Coronary artery (tissue), 2 donors: Measurements from ENCODE around the gene DNAJC11.
A peak's percentile ranks its signal among the peaks of the same experiment; 100 is the strongest.
"Not testable (repeated sequence)": the region's sequence is repeated elsewhere in the genome, so short reads cannot be mapped to it uniquely, and the experiment has no call there.

Experiments
- DNase-seq: peaks from one replicate; pipeline ENCODE4 v3.0.0-alpha.2; 2017; ENCODE audit warnings: low spot score
- H3K27ac ChIP-seq, 2 donors: fragments of 200-600 bp; sonication (generic); one replicate each; pipeline ENCODE4 v1.5.1; 2016 to 2019
- H3K4me3 ChIP-seq: fragments of 200-600 bp; sonication (generic); 2 replicates; pipeline ENCODE4 v1.5.1; 2016; ENCODE audit warnings: mild to moderate bottlenecking, moderate library complexity
- TF ChIP-seq, protein P1 (sequence below): fragments of 200-600 bp; sonication (generic); IDR thresholded peaks from one replicate; pipeline ENCODE4 v1.5.1; 2019; ENCODE audit warnings: antibody characterized with exemption

The DNAJC11 gene

DNA sequence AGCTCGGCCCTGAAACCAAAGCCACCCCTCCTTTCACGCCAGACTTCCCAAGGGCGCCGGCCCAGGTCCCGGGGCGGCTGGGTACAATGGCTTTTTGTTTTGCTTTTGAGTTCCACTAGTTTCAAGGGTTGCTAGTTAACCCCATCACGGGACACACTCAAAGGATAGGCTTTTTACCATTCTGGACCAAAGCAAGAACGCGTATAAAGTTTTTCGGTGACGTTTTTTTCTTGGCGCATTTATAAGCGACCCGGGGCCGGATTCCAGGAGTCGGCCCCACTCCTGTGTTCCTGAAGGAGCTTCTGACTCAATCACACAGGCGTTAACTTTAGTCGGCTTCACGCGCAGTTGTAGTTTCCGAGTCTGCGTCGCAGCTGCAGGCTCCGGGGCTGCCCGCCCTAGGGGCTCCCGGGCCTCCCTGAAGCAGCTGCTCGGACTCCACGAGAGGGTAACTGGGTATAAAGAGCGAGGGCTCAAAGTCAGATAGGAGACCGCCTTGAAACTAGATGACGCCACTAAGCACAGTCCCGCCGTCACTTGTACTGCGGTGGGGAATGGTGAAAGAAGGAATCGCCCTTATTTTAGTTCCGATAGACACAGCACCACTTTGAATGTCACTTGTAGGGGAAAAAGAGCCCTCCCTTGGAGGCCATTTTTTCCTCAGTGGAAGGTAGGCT lies 98.2 kb downstream of the DNAJC11 start:
- H3K27ac ChIP-seq: peak overlapping the region; percentile 90 to 98
- peak overlapping the region; percentile 96 for H3K4me3 ChIP-seq
- peak; percentile 89 for DNase-seq
- TF ChIP-seq, protein P1, sequence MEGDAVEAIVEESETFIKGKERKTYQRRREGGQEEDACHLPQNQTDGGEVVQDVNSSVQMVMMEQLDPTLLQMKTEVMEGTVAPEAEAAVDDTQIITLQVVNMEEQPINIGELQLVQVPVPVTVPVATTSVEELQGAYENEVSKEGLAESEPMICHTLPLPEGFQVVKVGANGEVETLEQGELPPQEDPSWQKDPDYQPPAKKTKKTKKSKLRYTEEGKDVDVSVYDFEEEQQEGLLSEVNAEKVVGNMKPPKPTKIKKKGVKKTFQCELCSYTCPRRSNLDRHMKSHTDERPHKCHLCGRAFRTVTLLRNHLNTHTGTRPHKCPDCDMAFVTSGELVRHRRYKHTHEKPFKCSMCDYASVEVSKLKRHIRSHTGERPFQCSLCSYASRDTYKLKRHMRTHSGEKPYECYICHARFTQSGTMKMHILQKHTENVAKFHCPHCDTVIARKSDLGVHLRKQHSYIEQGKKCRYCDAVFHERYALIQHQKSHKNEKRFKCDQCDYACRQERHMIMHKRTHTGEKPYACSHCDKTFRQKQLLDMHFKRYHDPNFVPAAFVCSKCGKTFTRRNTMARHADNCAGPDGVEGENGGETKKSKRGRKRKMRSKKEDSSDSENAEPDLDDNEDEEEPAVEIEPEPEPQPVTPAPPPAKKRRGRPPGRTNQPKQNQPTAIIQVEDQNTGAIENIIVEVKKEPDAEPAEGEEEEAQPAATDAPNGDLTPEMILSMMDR: no peak

DNA sequence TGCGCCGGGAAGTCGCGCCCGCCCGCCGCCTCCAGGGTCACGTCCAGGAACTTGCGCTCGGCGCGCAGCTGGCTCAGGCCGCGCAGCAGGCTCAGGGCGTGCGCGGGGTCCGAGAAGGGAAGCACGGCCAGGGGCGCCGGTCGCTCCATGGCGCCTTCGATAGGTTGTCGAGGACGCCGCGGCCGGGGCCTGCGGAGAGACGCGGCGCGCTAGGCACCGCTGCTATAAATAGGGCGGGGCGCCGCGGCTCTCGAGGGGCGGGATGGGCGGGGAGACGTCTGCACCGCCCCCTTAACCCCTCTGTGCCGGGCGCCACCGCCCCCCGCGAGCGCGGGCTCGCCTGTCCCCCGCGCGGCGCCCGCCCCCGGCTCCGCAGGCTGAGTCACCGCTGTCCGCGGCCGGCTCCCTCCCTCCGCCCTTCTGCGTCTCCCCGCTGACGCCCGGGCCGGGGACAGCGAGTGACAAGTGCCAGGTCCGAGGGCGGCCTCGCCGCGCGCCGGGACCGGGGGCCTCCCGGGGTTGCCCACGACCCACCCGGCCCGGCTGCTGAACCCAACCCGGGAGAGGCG lies 98.9 kb downstream of the DNAJC11 start, which contains the start of gene KLHL21:
KLHL21 (minus strand) TSS at position 201 of the 569 bp plus-strand sequence; CDS start at position 149, 52 bp downstream.
- peak; percentile 94 for DNase-seq

DNA sequence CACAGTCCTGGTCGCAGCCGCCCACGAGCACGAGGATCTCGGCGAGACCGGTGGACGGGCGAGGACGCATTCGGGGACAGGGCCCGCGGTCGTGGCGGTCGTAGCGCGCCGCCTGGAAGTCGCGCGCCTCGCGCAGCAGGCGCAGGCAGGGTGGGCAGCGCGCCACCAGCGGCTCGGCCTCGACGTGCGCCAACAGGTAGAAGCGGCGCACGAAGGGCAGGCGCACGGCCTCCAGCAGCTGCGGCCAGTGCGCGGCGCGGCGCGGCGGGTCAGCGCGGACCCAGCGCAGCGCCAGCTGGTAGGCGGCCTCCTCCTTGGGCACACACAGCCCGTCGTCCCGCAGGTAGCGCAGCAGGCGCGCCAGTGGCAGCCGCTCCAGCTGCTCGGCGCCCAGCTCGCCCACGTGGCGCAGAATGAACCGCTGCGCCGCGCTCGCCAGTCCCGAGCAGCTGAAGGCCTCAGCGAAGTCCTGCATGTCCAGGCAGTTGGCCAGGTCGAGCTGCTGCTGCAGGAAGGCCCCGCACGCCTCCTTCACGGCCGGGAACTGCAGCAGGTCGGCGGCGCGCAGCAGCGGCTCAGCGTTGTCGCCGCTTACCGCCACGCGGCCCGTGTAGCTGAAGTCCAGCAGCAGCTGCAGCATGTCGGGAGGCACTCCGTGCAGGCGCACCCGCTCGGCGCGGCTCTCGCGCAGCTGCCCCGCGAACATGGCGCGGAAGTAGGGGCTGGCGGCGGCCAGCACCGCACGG lies 99.5 kb downstream of the DNAJC11 start:
- TF ChIP-seq, protein P1: no peak
- H3K27ac ChIP-seq: peak overlapping the region; percentile 90 to 98
- H3K4me3 ChIP-seq: peak overlapping the region; percentile 96
- DNase-seq: no peak

More for the DNA sequence above, 98.9 kb downstream of the DNAJC11 start, which contains the start of gene KLHL21:
- peak within 1 kb of the TSS; percentile 96 for H3K4me3 ChIP-seq
- H3K27ac ChIP-seq: peak within 1 kb of the TSS; percentile 90 to 98
- TF ChIP-seq, protein P1: no peak

DNA sequence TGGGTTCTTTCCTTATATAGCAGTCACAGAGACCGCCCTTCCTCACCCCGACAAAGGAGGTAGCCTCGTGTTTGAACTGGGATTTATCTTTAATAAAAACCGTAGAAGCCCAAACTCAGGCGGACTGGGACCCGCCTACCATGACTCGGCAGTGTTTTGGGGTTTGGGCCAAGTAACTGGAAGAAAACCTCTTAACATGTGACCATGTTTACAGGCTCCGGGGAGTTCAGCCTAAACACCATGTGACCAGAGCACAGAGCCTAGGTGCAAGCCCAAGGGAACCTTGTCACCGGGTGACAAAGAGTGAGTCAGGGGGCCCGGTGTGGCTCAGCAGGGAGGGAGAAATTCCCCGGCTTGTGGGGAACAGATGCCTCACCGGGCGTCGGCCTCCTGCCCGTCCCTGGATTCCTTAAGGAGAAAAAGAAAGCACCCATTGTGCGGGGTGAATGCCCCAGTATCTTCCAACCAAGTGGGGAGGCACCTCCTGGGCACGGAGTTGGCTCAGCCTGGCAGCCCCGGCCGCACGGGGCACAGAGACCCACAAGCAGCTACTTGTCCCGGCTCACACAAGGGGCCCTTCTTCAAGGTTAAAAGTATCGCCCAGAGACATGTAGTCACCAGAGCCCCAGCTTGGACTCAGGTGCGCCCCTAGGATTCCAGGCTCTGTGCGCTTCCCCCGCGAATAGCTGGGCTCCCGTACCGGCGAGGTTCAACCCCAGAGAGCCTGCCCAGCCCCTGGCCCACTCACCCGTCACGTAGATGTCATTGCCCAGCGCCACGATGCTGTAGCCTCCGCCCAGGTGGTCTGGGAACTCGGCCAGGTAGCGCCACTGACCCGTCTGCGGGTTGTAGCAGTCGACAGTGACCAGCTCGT lies 100.3 kb downstream of the DNAJC11 start:
- DNase-seq: peak; percentile 95
- TF ChIP-seq, protein P1: no peak
- H3K4me3 ChIP-seq: peak overlapping the region; percentile 96
- peak overlapping the region; percentile 90 to 98 for H3K27ac ChIP-seq

DNA sequence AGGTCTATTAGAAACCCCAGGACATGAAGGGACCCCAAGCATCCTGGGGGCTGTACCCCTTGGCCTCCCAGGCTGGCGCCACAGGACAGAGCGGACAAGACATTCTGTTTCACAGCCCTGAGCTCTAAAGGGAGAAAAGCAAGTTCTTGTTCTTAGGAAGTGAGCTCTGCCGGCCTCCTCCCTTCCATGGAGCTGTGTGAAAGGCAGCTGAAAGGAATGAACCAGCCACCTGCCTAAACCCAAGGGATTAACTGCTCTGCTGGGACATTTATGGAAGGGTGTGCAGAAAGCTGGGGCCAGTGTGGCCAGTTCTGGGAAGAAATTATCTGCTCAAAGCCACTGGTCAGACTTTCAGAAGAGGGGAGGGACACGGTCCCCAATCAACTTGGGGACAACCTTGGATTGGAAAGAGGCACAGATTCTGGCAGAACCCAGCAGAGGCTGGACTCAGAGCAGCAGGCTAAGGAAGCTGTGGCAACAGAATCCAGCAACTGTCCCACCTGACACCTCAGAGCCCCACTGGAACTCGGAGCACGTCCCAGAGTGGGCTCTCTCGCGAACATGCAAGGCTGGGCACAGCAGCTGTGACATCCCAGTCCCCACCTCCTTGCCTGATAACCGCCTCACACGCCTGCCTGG lies 101.1 kb downstream of the DNAJC11 start:
- Histone ChIP-seq H3K27ac (peak overlapping the region; percentile 90 to 98), H3K4me3 (peak overlapping the region; percentile 96)
- TF ChIP-seq, protein P1: no peak
- DNase-seq: no peak

DNA sequence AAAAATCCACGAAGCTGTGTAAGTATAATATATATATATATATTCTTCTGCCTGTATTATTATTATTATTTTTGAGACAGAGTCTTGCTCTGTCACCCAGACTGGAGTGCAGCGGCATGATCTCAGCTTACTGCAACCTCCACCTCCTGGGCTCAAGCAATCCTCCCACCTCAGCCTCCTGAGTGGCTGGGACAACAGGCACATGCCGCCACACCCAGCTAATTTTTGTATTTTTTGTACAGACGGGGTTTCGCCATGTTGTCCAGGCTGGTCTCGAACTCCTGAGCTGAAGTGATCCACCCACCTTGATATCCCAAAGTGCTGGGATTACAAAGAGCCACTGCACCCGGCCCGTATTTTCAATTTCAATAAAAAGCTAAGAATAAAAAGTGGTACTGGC lies 101.6 kb downstream of the DNAJC11 start:
- DNase-seq: not testable (repeated sequence)
- Histone ChIP-seq H3K27ac (peak overlapping the region; percentile 90 to 98), H3K4me3 (peak overlapping the region; percentile 96)
